Activated T-cell treated with anti-CD3 and anti-CD28 coated beads for 48 hours (primary cell): ENCODE measurements around the gene ESR1.
"Not testable (repeated sequence)": the region's sequence is repeated elsewhere in the genome, so short reads cannot be mapped to it uniquely, and the experiment has no call there.

ENCODE experiments used
- DNase-seq: peaks from one replicate; pipeline ENCODE4 v3.0.0-alpha.2; 2020; ENCODE audit warnings: low read depth

ESR1 gene

GRCh38 chr6:151813858-151814257 is 6.4 kb downstream of the ESR1 start:
- no peak for DNase-seq

GRCh38 chr6:151814614-151815013 is 7.1 kb downstream of the ESR1 start:
- DNase-seq: no peak

GRCh38 chr6:151822252-151823111 is 15.0 kb downstream of the ESR1 start:
- no peak for DNase-seq

GRCh38 chr6:151826517-151827142 is 19.1 kb downstream of the ESR1 start:
- no peak for DNase-seq

GRCh38 chr6:151832710-151833109 is 25.2 kb downstream of the ESR1 start:
- DNase-seq: no peak

GRCh38 chr6:151835396-151835795 is 27.9 kb downstream of the ESR1 start:
- no peak for DNase-seq

GRCh38 chr6:151837223-151837622 is 29.7 kb downstream of the ESR1 start:
- no peak for DNase-seq

GRCh38 chr6:151842816-151843215 is 35.3 kb downstream of the ESR1 start:
- DNase-seq: no peak

GRCh38 chr6:151847064-151847463 is 39.6 kb downstream of the ESR1 start:
- DNase-seq: no peak

- DNase-seq: no peak
Measured at GRCh38 chr6:151850479-151851003, 43.1 kb downstream of the ESR1 start.

GRCh38 chr6:151858294-151858693 is 50.8 kb downstream of the ESR1 start:
- no peak for DNase-seq

GRCh38 chr6:151862461-151862860 is 55.0 kb downstream of the ESR1 start:
- no peak for DNase-seq

GRCh38 chr6:151867361-151867869 is 59.9 kb downstream of the ESR1 start:
- not testable (repeated sequence) for DNase-seq

GRCh38 chr6:151869345-151869744 is 61.9 kb downstream of the ESR1 start:
- no peak for DNase-seq

- no peak for DNase-seq
Measured at GRCh38 chr6:151869787-151870186, 62.3 kb downstream of the ESR1 start.

- DNase-seq: no peak
Measured at GRCh38 chr6:151870375-151870774, 62.9 kb downstream of the ESR1 start.

GRCh38 chr6:151875524-151875923 is 68.0 kb downstream of the ESR1 start:
- no peak for DNase-seq

- no peak for DNase-seq
Measured at GRCh38 chr6:151876122-151876521, 68.6 kb downstream of the ESR1 start.

- no peak for DNase-seq
Measured at GRCh38 chr6:151877458-151877857, 70.0 kb downstream of the ESR1 start.

- DNase-seq: no peak
Measured at GRCh38 chr6:151881231-151881630, 73.7 kb downstream of the ESR1 start.

GRCh38 chr6:151882206-151882605 is 74.7 kb downstream of the ESR1 start:
- DNase-seq: no peak

- DNase-seq: no peak
Measured at GRCh38 chr6:151885234-151885633, 77.8 kb downstream of the ESR1 start.

- DNase-seq: no peak
Measured at GRCh38 chr6:151891524-151891923, 84.0 kb downstream of the ESR1 start.
